ENCODE results near the gene JUN. TPM values are rescaled to one million over a fixed set of nuclear protein-coding genes. Genes with fewer than 3 reads are reported as not detected.
A peak's percentile ranks its signal among the peaks of the same experiment; 100 is the strongest.

JUN gene
- total RNA-seq, 1 donor from 2014 or later = 10.2 TPM

DNA sequence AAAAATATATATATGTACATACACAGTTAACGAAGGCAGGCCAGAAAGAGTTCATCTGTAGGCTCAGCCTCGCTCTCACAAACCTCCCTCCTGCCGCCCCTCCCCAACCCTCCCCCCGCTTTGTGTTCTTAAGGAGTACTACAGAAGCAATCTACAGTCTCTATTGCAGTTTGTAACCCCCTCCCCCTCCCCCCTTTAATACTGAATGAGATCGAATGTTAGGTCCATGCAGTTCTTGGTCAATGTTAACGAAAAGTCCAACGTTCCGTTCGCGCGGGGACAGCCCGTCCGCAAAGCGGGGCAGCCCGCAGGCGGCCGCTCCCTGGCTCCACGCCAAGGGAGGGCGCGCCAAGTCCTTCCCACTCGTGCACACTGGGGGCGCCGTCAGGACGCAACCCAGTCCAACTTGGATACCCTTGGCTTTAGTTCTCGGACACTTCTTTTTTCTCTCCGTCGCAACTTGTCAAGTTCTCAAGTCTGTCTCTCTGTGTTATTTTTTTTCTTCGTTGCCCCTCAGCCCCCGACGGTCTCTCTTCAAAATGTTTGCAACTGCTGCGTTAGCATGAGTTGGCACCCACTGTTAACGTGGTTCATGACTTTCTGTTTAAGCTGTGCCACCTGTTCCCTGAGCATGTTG, 2.2 kb downstream of the JUN start:
- H3K36me3 ChIP-seq = no peaks in the 10 kb centered on the region
- H3F3A ChIP-seq (ENCODE audit: low read depth) = peaks cover 32% of the 10 kb centered on the region
- no peaks in the 10 kb centered on the region for H3K79me2 ChIP-seq (ENCODE audit: low read depth)
- peak; percentile 60 for DNase-seq (ENCODE audit: low spot score)
- H3K4me3 ChIP-seq = peak overlapping the region; percentile 61
- H3K4me2 ChIP-seq = peak overlapping the region; percentile 84
- H3K27ac ChIP-seq = no peak overlapping the region
- no peak overlapping the region for H3K9ac ChIP-seq
- Mint-ChIP-seq H3K9me3 (no peaks in the 10 kb centered on the region), H3K27me3 (ENCODE audit: insufficient read depth, low read depth) (peaks cover 31% of the 10 kb centered on the region), H3K4me3 (peak overlapping the region; percentile 94), H3K27ac (no peak overlapping the region), H3K36me3 (peaks cover 4% of the 10 kb centered on the region), H3K4me1 (peaks cover 32% of the 10 kb centered on the region)
- peak overlapping the region; percentile 13 for H2AFZ ChIP-seq (replicated peaks)
- H3K4me1 ChIP-seq = peaks cover 19% of the 10 kb centered on the region
- H3K27me3 ChIP-seq = peaks cover 68% of the 10 kb centered on the region
- peaks cover 19% of the 10 kb centered on the region for H4K20me1 ChIP-seq (ENCODE audit: low read depth)
- TF ChIP-seq EZH2 (IDR thresholded peaks at IDR 0.05) = no peak
- TF ChIP-seq, protein P1, sequence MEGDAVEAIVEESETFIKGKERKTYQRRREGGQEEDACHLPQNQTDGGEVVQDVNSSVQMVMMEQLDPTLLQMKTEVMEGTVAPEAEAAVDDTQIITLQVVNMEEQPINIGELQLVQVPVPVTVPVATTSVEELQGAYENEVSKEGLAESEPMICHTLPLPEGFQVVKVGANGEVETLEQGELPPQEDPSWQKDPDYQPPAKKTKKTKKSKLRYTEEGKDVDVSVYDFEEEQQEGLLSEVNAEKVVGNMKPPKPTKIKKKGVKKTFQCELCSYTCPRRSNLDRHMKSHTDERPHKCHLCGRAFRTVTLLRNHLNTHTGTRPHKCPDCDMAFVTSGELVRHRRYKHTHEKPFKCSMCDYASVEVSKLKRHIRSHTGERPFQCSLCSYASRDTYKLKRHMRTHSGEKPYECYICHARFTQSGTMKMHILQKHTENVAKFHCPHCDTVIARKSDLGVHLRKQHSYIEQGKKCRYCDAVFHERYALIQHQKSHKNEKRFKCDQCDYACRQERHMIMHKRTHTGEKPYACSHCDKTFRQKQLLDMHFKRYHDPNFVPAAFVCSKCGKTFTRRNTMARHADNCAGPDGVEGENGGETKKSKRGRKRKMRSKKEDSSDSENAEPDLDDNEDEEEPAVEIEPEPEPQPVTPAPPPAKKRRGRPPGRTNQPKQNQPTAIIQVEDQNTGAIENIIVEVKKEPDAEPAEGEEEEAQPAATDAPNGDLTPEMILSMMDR (IDR thresholded peaks at IDR 0.05) = peak; percentile 40
- no peaks in the 10 kb centered on the region for H3K9me3 ChIP-seq (ENCODE audit: low read depth)

DNA sequence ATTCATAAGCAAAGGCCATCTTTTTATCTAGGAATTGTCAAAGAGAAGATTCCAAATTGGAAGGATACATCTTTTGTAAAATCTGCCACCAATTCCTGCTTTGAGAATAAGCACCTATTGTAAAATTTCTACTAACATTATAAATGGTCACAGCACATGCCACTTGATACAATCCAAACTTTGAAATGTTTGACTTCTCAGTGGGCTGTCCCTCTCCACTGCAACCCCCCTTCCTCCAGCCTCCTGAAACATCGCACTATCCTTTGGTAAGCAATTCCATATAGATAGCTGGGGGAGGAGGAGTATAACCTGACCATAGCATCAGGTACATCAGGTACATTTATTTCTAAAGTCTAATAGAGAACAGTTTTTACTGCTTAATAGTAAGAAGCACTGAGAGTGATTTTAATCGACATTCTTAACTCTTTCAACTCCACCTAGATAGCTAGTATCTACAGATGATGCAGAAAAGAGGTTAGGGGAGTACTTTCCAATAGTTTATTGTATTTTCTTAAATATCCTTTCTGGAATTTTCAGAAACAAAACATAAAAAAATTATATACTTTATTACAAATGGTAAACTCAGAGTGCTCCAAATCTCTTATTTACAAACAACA, 2.9 kb downstream of the JUN start:
- H3K36me3 ChIP-seq = no peaks in the 10 kb centered on the region
- peaks cover 26% of the 10 kb centered on the region for H3F3A ChIP-seq (ENCODE audit: low read depth)
- Mint-ChIP-seq H3K27ac (no peak overlapping the region), H3K4me1 (peaks cover 32% of the 10 kb centered on the region), H3K4me3 (peak overlapping the region; percentile 94), H3K9me3 (no peaks in the 10 kb centered on the region), H3K27me3 (ENCODE audit: insufficient read depth, low read depth) (peaks cover 32% of the 10 kb centered on the region), H3K36me3 (peaks cover 4% of the 10 kb centered on the region)
- no peak overlapping the region for H3K27ac ChIP-seq
- no peak for TF ChIP-seq EZH2 (IDR thresholded peaks at IDR 0.05)
- TF ChIP-seq, protein P1 (IDR thresholded peaks at IDR 0.05) = no peak
- no peak for TF ChIP-seq EZH2phosphoT487 (IDR thresholded peaks at IDR 0.05)
- H3K79me2 ChIP-seq (ENCODE audit: low read depth) = no peaks in the 10 kb centered on the region
- H3K4me1 ChIP-seq = peaks cover 19% of the 10 kb centered on the region
- no peak overlapping the region for H3K9ac ChIP-seq
- peaks cover 19% of the 10 kb centered on the region for H4K20me1 ChIP-seq (ENCODE audit: low read depth)
- no peaks in the 10 kb centered on the region for H3K9me3 ChIP-seq (ENCODE audit: low read depth)
- peaks cover 61% of the 10 kb centered on the region for H3K27me3 ChIP-seq
- H3K4me3 ChIP-seq = peak overlapping the region; percentile 61
- no peak overlapping the region for H2AFZ ChIP-seq (replicated peaks)
- no peak for DNase-seq (ENCODE audit: low spot score)
- H3K4me2 ChIP-seq = peak overlapping the region; percentile 84

DNA sequence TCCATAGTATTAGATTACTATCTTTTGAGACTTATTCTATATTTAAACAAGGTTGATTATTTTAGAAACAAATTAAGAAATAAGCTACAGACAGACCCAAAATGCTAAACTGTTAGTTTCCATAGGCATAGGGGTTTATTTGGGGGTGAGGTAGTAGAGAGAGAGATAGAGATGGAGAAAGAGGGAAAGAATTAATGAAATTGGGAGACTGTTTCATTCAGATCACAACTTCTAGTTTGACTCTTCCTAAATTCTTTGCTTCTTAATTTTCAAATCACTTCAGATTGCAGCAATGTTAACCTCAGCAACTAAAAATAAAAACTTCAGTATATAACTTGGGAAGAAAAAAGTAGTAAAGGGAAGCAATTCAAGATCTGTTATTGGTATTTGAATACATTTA, 3.4 kb downstream of the JUN start:
- H2AFZ ChIP-seq (replicated peaks) = no peak overlapping the region
- H3K4me2 ChIP-seq = no peak overlapping the region
- H3K9ac ChIP-seq = no peak overlapping the region
- H3K36me3 ChIP-seq = no peaks in the 10 kb centered on the region
- Mint-ChIP-seq H3K4me3 (peak overlapping the region; percentile 94), H3K9me3 (no peaks in the 10 kb centered on the region), H3K36me3 (peaks cover 4% of the 10 kb centered on the region), H3K27me3 (ENCODE audit: insufficient read depth, low read depth) (peaks cover 32% of the 10 kb centered on the region), H3K27ac (no peak overlapping the region), H3K4me1 (peaks cover 32% of the 10 kb centered on the region)
- H3K27ac ChIP-seq = no peak overlapping the region
- no peak for DNase-seq (ENCODE audit: low spot score)
- TF ChIP-seq EZH2 (IDR thresholded peaks at IDR 0.05) = no peak
- TF ChIP-seq EZH2phosphoT487 (IDR thresholded peaks at IDR 0.05) = no peak
- TF ChIP-seq, protein P1 (IDR thresholded peaks at IDR 0.05) = no peak
- no peaks in the 10 kb centered on the region for H3K9me3 ChIP-seq (ENCODE audit: low read depth)
- no peak overlapping the region for H3K4me3 ChIP-seq
- no peaks in the 10 kb centered on the region for H3K79me2 ChIP-seq (ENCODE audit: low read depth)
- peaks cover 19% of the 10 kb centered on the region for H4K20me1 ChIP-seq (ENCODE audit: low read depth)
- peaks cover 21% of the 10 kb centered on the region for H3F3A ChIP-seq (ENCODE audit: low read depth)
- peaks cover 56% of the 10 kb centered on the region for H3K27me3 ChIP-seq
- peaks cover 19% of the 10 kb centered on the region for H3K4me1 ChIP-seq

Measured in neural progenitor cell (in vitro differentiated cells).